HepG2 (cell line): ENCODE results near the gene GJA10. TPM values are rescaled to one million over a fixed set of nuclear protein-coding genes. Genes with fewer than 3 reads are reported as not detected.

Experiments used
- ATAC-seq: fragments of 200-7000 bp; cut with Tn5 transposase; 3 replicates; pipeline ENCODE4 v1.9.1; 2020; ENCODE audit warnings: mild to moderate bottlenecking, moderate library complexity
- BruUV-seq: library from RNA; stranded (reverse); fragments of 400-500 nt; replicated peaks from 2 replicates; lab custom pipeline; 2021; lab: Mats Ljungman, UMichigan
- CTCF ChIA-PET: fragments of 300-600 bp; formaldehyde crosslinking; extraction: SDS; loops from one replicate; lab custom pipeline; 2021; ENCODE audit warnings: low total read pairs, inconsistent platforms, low intra/inter-chr PET ratio; lab: Yijun Ruan, JAX
- POLR2A ChIA-PET: fragments of 350-600 bp; sonication (Branson Sonifier 250); formaldehyde crosslinking; loops from one replicate; lab custom pipeline; 2020; ENCODE audit warnings: antibody characterized with exemption, inconsistent platforms; lab: Yijun Ruan, JAX
- DNase-seq: peaks from one replicate; pipeline ENCODE4 v3.0.0-alpha.2; 2015; ENCODE audit warnings: low spot score
- FAIRE-seq: peaks from 3 replicates; lab custom pipeline; 2011; peaks lifted over from hg19 to GRCh38; lab: Jason Lieb, UNC
- H2AFZ ChIP-seq: one replicate; pipeline ENCODE4 v1.6.1; 2011; ENCODE audit warnings: low read length, inconsistent platforms
- H3K27ac ChIP-seq: fragments of 300-600 bp; 3 replicates; pipeline ENCODE4 v1.8.0; 2011; ENCODE audit warnings: mixed run types, mild to moderate bottlenecking, mixed read lengths, low read length, inconsistent platforms; ENCODE audit not compliant: insufficient read depth; ENCODE audit errors: extremely low read length
- H3K27me3 ChIP-seq, 2 experiments: fragments of 200-600 bp in 1 of 2; 2 replicates in 1 of 2; 3 replicates in 1 of 2; pipeline versions ENCODE4 v1.6.0 to v1.8.0; 2011; ENCODE audit warnings: low read length in 2 of 2, mild to moderate bottlenecking in 2 of 2, moderate library complexity in 2 of 2, inconsistent platforms in 1 of 2; ENCODE audit not compliant: insufficient read depth in 2 of 2, control insufficient read depth in 1 of 2
- H3K36me3 ChIP-seq, 2 experiments: fragments of 200-600 bp in 1 of 2; replicated peaks in 1 of 2; 2 replicates in 1 of 2; 3 replicates in 1 of 2; pipeline versions ENCODE4 v1.5.1 to v1.8.0; 2011; ENCODE audit warnings: low read length in 2 of 2, inconsistent platforms in 1 of 2; ENCODE audit not compliant: insufficient read depth in 2 of 2, control insufficient read depth in 1 of 2
- H3K4me1 ChIP-seq: 2 replicates; pipeline ENCODE4 v1.5.1; 2012; ENCODE audit warnings: low read length, inconsistent platforms; ENCODE audit not compliant: insufficient read depth
- H3K4me2 ChIP-seq: 2 replicates; pipeline ENCODE4 v1.6.0; 2011; ENCODE audit warnings: low read depth, low read length, inconsistent platforms
- H3K4me3 ChIP-seq, 3 experiments: fragments of 200-600 bp in 1 of 3; sonication (generic), shearing (Covaris generic) in 1 of 3; replicated peaks in 1 of 3; 2 replicates each; pipeline ENCODE4 v1.5.1; 2011 to 2016; ENCODE audit warnings: low read length in 3 of 3, inconsistent platforms in 2 of 3, low read depth in 2 of 3, mild to moderate bottlenecking in 2 of 3, control low read depth in 1 of 3, mixed read lengths in 1 of 3; ENCODE audit not compliant: insufficient read depth in 1 of 3
- H3K79me2 ChIP-seq: one replicate; pipeline ENCODE4 v1.6.1; 2011; ENCODE audit warnings: low read length, inconsistent platforms; ENCODE audit not compliant: insufficient read depth
- H3K9ac ChIP-seq: 2 replicates; pipeline ENCODE4 v1.6.0; 2011; ENCODE audit warnings: mild to moderate bottlenecking, low read depth, low read length, inconsistent platforms; ENCODE audit not compliant: insufficient read depth
- H3K9me3 ChIP-seq: 2 replicates; pipeline ENCODE4 v1.5.1; 2012; ENCODE audit warnings: mild to moderate bottlenecking, low read length
- H4K20me1 ChIP-seq: 2 replicates; pipeline ENCODE4 v1.6.0; 2011; ENCODE audit warnings: inconsistent platforms, mild to moderate bottlenecking, low read length, moderate library complexity; ENCODE audit not compliant: insufficient read depth
- ATF1 ChIP-seq: IDR thresholded peaks from 2 replicates; pipeline ENCODE4 v1.6.1; 2016; ENCODE audit warnings: mild to moderate bottlenecking, control low read depth
- GATA4 ChIP-seq: sonication (generic); IDR thresholded peaks from 2 replicates; pipeline ENCODE4 v1.6.1; 2016; ENCODE audit warnings: antibody characterized with exemption, low read depth, borderline replicate concordance
- HOXA5 ChIP-seq: sonication (generic); formaldehyde crosslinking; IDR thresholded peaks from 2 replicates; pipeline ENCODE4 v1.4.0; 2020; ENCODE audit warnings: missing genetic modification reagents
- MED1 ChIP-seq: sonication (generic); formaldehyde crosslinking; IDR thresholded peaks from 2 replicates; pipeline ENCODE4 v1.4.0; 2020; ENCODE audit warnings: missing genetic modification reagents
- MTF2 ChIP-seq: sonication (generic); formaldehyde crosslinking; IDR thresholded peaks from 2 replicates; pipeline ENCODE4 v1.5.0; 2020; ENCODE audit warnings: missing genetic modification reagents, borderline replicate concordance
- PCBP1 ChIP-seq: fragments of 200-400 bp; formaldehyde crosslinking; IDR thresholded peaks from 2 replicates; pipeline ENCODE4 v1.6.1; 2017; ENCODE audit warnings: mild to moderate bottlenecking, low read depth, low read length, borderline replicate concordance
- SNAPC5 ChIP-seq: sonication (generic); formaldehyde crosslinking; IDR thresholded peaks from 2 replicates; pipeline ENCODE4 v1.8.1; 2023; ENCODE audit warnings: mild to moderate bottlenecking, missing genetic modification reagents, borderline replicate concordance
- ZNF124 ChIP-seq: sonication (generic); formaldehyde crosslinking; IDR thresholded peaks from 2 replicates; pipeline ENCODE4 v1.4.0; 2020; ENCODE audit warnings: missing genetic modification reagents
- ZNF143 ChIP-seq: sonication (generic); formaldehyde crosslinking; IDR thresholded peaks from 2 replicates; pipeline ENCODE4 v1.4.0; 2020; ENCODE audit warnings: missing genetic modification reagents
- ZNF230 ChIP-seq: sonication (generic); formaldehyde crosslinking; IDR thresholded peaks from 2 replicates; pipeline ENCODE4 v1.4.0; 2020; ENCODE audit warnings: mild to moderate bottlenecking, missing genetic modification reagents
- ZNF317 ChIP-seq: sonication (generic); formaldehyde crosslinking; IDR thresholded peaks from 2 replicates; pipeline ENCODE4 v1.5.0; 2020; ENCODE audit warnings: mild to moderate bottlenecking, missing genetic modification reagents
- ZNF709 ChIP-seq: sonication (generic); formaldehyde crosslinking; IDR thresholded peaks from 2 replicates; pipeline ENCODE4 v1.5.0; 2020; ENCODE audit warnings: mild to moderate bottlenecking, missing genetic modification reagents
- ZNF768 ChIP-seq: sonication (generic); formaldehyde crosslinking; IDR thresholded peaks from 2 replicates; pipeline ENCODE4 v1.4.0; 2020; ENCODE audit warnings: missing genetic modification reagents
- WGBS: methylation state at CpG from one replicate; pipeline ENCODE4 v1.1.6; 2017; ENCODE audit warnings: low lambda C conversion rate; 5-methylcytosine and 5-hydroxymethylcytosine counted together
- in situ Hi-C: cut with HindIII; loops from 2 replicates; pipeline ENCODE4 v1.10.0; 2017; ENCODE audit warnings: low pct_unique_long_range_greater_than_20kb; ENCODE audit not compliant: extremely low pct_ligation_motif_present
- intact Hi-C: fragments of 100-400 bp; cut with micrococcal nuclease; formaldehyde crosslinking; loops from one replicate; pipeline ENCODE4 v1.10.0; 2022; ENCODE audit not compliant: unreplicated experiment
- polyA plus RNA-seq, 8 experiments: library from polyadenylated mRNA; depleted of rRNA in 3 of 8; stranded (reverse) in 7 of 8; unstranded in 1 of 8; fragments of >200 nt; fragmentation: Illumina TruSeq in 4 of 8; extraction: Trizol in 4 of 8; gene quantifications; 2 replicates each; pipeline versions ENCODE4 v1.2.1 to v1.2.3, GENCODE V29; 2011 to 2016; ENCODE audit warnings: low read depth in 4 of 8, missing spikeins in 1 of 8, mixed read lengths in 1 of 8; ENCODE audit not compliant: insufficient read depth in 1 of 8
- total RNA-seq, 5 experiments: library from RNA; depleted of rRNA; stranded (reverse); fragments of >200 nt; fragmentation: Illumina TruSeq; extraction: Trizol; gene quantifications; 2 replicates each; pipeline ENCODE4 v1.2.3, GENCODE V29; 2016; ENCODE audit warnings: low read depth in 1 of 5
- TF ChIP-seq, protein P1 (sequence below): sonication (generic); formaldehyde crosslinking; IDR thresholded peaks from 2 replicates; pipeline ENCODE4 v1.5.1; 2020; ENCODE audit warnings: missing genetic modification reagents, mild to moderate bottlenecking, borderline replicate concordance
- TF ChIP-seq, protein P2 (sequence below): IDR thresholded peaks from 2 replicates; pipeline ENCODE4 v1.6.1; 2016; ENCODE audit warnings: low read depth, borderline replicate concordance

GJA10 gene
- total and polyA plus RNA-seq, 2 of the 13 experiments (the other 11 are each of a cell fraction or from before 2014, with no cell fraction given) = not detected

DNA sequence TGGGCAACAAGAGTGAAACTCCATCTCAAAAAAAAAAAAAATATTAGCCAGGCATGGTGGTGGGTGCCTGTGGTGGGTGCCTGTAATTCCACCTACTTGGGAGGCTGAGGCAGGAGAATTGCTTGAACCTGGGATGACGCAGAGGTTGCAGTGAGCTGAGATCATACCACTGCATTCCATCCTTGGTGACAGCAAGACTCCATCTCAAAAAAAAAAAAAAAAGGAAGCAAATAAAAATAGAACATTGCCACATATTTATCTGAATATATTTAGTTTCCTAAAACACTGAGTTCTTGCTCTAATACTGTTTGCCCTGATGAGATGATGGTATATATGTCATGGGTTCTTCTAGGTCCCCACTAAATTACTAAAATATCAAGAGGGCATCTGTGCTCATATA, 36.2 kb upstream of the GJA10 start:
- Histone ChIP-seq H3K27ac (no peak overlapping the region), H3K79me2 (no peaks in the 10 kb centered on the region), H3K36me3 (peaks cover 10 to 47% of the 10 kb centered on the region in 2 experiments), H3K4me3 (no peak overlapping the region), H4K20me1 (no peaks in the 10 kb centered on the region), H3K9ac (no peak overlapping the region), H3K27me3 (no peaks in the 10 kb centered on the region), H3K4me2 (no peak overlapping the region), H3K4me1 (no peaks in the 10 kb centered on the region), H3K9me3 (no peaks in the 10 kb centered on the region), H2AFZ (no peak overlapping the region)
- ChIA-PET POLR2A (interaction anchor here (0.6 kb wide), 1 partner anchor 299 kb away, joined by 3 read pairs; no protein-coding TSS in a partner anchor), CTCF (no interaction called here)
- in situ Hi-C loops (no loop called here), intact Hi-C loops (no loop called here)
- no peak for ATAC-seq
- no TSS peak for BruUV-seq
- TF ChIP-seq HOXA5 (no peak), MED1 (CRISPR knock-in tag) (no peak), ATF1 (CRISPR knock-in tag) (no peak), ZNF124 (no peak), ZNF143 (no peak), ZNF768 (no peak), ZNF230 (CRISPR knock-in tag) (no peak), MTF2 (no peak), ZNF317 (CRISPR knock-in tag) (no peak), SNAPC5 (CRISPR knock-in tag) (no peak), ZNF709 (no peak), GATA4 (no peak), PCBP1 (no peak)
- TF ChIP-seq, protein P1, sequence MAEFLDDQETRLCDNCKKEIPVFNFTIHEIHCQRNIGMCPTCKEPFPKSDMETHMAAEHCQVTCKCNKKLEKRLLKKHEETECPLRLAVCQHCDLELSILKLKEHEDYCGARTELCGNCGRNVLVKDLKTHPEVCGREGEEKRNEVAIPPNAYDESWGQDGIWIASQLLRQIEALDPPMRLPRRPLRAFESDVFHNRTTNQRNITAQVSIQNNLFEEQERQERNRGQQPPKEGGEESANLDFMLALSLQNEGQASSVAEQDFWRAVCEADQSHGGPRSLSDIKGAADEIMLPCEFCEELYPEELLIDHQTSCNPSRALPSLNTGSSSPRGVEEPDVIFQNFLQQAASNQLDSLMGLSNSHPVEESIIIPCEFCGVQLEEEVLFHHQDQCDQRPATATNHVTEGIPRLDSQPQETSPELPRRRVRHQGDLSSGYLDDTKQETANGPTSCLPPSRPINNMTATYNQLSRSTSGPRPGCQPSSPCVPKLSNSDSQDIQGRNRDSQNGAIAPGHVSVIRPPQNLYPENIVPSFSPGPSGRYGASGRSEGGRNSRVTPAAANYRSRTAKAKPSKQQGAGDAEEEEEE (CRISPR knock-in tag) = no peak
- TF ChIP-seq, protein P2, sequence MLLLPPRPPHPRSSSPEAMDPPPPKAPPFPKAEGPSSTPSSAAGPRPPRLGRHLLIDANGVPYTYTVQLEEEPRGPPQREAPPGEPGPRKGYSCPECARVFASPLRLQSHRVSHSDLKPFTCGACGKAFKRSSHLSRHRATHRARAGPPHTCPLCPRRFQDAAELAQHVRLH (CRISPR knock-in tag) = no peak
- no peak for FAIRE-seq
- 100% methylated on average over 1 of the region's 1 CpG for WGBS
- DNase-seq = no peak
